ENCODE measurements around the gene CRADD.

Gene CRADD

GRCh38 chr12:93939641-93940325 is 262.6 kb downstream of the CRADD start:
- DNase-seq (ENCODE audit: low spot score) = no peak

- no peak for DNase-seq (ENCODE audit: low spot score)
Measured at GRCh38 chr12:93943780-93944179, 266.6 kb downstream of the CRADD start.

GRCh38 chr12:93944201-93944600 is 267.0 kb downstream of the CRADD start:
- DNase-seq (ENCODE audit: low spot score) = no peak

Measured in CD4-positive, alpha-beta T cell treated with Interleukin-2 at 100 ng/mL for 4 hours (primary cell).